ENCODE data around the gene ZNF419. TPM values are rescaled to one million over a fixed set of nuclear protein-coding genes. Genes with fewer than 3 reads are reported as not detected.
"Not testable (repeated sequence)": the region's sequence is repeated elsewhere in the genome, so short reads cannot be mapped to it uniquely, and the experiment has no call there.

The ZNF419 gene
- 9.2 and 26.0 TPM in 2 replicates for total RNA-seq (2014; rRNA removed)
- 4.4 TPM for polyA plus RNA-seq (2012)

DNA sequence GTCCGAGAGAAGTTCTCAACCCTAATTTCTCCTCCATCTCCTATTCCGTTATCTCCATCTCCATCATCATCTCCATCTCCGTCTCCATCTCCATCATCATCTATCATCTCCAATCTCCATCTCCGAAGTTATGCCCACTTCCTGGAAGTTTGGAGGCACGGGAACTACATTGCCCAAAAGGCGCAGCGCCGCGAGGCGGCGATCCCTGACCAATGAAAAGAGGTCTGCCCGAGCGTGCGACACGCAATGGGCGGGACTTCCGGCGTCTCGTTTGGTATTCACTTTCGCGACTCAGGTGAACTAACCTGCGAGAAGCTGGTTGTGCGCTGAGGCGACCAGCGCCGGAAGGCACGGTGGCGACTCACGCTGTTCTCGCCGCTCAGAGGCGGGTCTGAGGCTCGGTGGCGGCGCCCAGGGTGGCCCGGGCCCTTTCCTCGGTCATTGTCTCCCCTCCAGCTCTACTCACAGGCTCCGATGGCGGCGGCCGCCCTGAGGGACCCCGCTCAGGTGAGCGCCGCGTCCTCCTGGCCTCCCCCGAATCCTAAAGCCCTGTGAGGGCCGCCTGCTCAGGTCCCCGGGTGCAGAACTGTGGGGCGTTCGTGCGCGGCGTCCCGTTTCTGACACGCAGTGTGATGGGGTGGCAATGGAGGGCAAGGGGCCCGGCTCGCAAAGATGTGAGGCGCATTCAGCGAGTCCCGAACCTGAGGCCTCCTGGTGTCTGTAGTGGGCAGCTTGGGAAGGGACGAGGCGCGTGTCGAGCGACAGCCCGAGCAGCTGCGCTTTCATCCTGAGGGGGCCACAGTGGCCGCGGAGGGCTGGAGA is at the start of gene ZNF419:
TSS of gene ZNF419 (plus strand) at position 274 of the 822 bp plus-strand sequence. CDS start at position 475, 201 bp downstream.
- DNase-seq (ENCODE audit: low read depth): peak; percentile 80

DNA sequence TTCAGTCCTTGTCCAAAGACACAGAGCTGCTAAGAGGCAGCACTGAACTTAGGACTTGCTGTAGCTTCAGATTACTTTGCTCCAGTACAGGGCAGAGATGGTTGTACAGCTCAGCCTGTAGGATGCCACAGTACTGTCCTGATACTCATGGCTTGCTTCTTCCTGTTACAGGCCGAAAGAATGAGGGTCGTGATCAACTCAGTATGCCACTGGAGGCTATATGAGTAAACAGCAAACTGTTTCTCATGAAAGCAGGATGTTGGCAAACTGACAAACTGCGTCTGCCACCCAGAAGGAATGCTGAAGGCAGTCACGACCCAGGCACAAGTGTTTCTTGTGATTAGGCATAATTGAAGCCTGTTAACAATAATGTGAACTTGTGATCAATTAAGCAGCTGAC is 49.6 kb upstream of the ZNF419 start:
- no peak for DNase-seq (ENCODE audit: low read depth)

DNA sequence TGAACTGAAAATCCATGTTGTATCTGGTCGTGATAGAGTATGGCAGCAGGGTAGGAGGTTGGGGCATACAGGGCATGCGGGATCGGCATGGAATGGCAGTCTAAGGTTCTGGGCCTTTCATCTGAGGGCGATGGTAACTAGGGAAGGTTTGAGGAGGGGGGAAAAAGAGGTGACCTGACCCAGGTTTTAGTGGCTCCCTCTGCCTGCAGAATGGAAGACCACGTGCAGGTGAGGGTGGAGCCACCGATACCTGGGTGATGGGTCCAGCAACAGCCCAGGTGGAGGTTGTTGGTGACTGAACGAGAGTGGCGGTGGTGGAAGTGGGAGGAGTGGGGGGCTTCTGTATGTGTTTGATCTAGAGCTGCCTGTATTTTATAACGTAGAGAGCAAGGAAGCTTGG is 48.6 kb upstream of the ZNF419 start:
- no peak for DNase-seq (ENCODE audit: low read depth)

DNA sequence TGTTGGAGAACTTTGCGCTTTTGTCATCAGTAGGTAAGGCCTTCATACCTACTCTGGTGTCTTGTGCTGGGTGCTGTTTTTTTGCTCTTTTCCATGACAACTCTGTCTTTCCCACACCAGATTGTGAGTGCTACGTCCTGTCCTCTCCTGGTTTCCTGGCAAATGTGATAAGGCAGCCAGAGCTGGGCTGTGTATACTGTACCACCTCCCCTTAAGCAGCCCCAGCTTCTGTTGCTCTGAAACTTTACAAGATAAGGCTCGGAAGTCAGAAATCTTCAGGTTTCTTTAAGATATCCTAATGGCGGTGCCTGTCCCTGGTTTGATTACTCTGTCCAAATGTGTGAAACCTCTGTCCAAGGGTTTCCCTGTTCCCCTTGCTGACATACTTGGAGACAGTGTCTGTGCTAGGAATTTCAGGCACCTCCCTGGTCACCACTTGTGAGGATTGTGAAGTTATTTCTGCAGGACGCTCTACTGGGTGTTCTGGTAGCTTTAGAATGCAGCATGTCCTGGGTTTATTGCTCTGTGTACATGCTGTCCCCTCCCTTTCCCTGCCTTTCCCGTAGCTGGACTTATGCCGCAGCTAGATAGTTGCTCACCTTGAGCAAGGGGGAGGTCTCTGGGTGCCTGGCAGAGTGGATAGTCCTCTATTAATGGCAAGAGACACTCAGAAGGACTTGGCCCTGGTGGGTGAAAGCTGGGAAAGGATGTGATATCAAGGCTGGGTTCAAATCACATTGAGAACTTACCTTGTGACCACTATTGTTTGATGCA is 45.4 kb upstream of the ZNF419 start:
- no peak for DNase-seq (ENCODE audit: low read depth)

DNA sequence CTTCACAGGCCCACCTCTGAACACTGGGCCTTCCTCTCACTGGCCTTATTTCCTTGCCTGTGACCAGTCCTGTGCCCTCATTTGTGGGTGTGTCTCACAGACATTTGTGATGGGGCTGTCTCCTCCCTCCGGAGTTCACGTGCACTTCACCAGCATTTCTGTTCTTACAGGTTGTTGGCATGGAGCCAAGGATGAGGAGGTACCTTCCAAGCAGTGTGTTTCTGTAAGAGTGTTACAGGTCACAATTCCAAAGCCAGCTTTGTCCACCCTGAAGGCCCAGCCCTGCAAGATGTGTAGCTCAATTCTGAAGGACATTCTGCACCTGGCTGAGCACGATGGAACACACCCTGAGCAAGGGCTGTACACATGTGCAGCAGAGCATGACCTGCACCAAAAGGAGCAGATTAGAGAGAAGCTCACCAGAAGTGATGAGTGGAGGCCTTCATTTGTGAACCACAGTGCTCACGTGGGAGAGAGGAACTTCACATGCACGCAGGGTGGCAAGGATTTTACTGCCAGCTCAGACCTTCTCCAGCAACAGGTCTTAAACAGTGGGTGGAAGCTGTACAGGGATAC is 44.3 kb upstream of the ZNF419 start:
- no peak for DNase-seq (ENCODE audit: low read depth)

DNA sequence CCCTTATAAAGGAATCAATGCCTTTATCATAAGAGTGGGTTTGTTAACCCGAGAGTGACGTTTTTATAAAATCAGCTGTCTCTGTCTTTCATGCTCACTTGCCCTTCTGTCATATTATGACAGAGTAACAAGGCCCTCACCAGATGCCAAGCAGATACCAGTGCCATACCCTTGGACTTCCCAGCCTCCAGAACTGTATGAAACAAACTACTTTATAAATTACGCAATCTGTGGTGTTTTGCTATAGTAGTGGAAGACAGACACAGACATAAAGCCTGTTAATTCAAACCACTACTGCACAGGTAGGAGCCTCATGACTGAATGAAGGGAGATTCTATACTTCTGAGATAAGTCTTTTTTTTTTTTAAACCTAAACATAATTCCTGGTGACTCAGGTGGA is 35.2 kb upstream of the ZNF419 start:
- no peak for DNase-seq (ENCODE audit: low read depth)

DNA sequence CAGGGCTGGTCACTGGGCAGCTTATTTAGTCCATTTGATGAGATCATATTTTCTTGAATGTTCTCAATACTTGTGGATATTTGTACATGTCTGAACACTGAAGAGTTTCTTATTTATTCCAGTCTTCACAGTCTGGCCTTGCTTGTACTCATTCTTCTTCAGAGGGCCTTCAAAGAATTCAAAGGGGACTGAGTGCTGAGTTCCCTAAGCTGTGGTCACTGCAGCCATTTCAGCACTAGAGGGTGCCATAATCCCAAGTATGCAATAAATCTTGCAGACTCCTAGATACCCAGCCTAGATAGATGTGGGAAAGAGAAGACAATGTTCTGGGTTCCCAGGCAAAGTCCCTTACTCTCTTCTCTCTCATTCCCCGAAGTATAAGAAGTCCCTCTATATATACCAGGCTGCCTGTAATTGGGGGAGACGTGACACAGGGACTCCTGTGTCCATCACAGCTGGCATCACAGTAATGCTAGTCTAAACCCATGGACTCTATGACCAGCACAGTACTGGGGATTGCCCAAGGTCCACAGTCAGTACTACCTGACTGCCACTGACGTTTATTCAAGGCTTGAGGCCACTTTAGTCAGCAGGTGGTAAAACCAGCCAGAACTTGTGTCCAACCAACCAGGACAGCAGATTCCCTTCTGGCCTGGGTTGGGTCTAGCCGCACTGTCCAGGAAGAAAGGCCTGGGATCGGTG is 21.7 kb upstream of the ZNF419 start:
- DNase-seq (ENCODE audit: low read depth): peak; percentile 41

DNA sequence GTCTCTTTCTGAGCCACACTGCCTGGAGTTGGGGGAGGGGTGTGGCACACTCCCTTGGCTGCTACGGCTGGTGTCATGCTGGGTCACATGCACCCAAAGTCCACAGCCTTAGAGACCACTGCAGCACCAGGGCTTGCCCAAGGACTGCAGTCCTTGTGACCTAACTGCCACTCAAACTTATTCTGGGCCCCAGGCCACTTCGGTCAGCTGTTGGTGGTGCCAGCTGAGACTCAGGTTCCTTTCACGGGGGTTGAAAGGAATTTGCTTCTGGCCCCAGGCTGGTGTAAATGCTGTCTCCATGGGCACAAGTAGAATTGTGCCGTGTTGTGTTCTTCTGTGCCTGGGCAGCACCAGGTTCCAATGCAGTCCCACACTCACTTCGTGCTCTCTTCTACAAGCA is 21.1 kb upstream of the ZNF419 start:
- DNase-seq (ENCODE audit: low read depth): no peak

DNA sequence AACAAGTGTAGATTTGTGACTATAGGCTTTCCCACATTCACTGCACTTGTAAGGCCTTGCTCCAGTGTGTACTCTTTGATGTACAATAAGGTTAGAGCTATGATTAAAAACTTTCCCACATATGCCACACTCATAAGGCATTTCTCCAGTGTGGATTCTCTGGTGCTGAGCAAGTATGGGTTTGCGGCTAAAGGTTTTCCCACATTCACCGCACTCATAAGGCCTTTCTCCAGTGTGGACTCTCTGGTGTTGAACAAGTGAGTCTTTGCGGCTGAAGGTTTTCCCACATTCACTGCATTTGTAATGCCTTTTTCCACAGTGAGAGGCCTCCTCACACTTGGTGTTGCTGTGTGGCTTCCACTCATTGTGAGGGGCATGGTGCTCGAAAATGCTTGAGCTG is 13.9 kb upstream of the ZNF419 start:
- no peak for DNase-seq (ENCODE audit: low read depth)

DNA sequence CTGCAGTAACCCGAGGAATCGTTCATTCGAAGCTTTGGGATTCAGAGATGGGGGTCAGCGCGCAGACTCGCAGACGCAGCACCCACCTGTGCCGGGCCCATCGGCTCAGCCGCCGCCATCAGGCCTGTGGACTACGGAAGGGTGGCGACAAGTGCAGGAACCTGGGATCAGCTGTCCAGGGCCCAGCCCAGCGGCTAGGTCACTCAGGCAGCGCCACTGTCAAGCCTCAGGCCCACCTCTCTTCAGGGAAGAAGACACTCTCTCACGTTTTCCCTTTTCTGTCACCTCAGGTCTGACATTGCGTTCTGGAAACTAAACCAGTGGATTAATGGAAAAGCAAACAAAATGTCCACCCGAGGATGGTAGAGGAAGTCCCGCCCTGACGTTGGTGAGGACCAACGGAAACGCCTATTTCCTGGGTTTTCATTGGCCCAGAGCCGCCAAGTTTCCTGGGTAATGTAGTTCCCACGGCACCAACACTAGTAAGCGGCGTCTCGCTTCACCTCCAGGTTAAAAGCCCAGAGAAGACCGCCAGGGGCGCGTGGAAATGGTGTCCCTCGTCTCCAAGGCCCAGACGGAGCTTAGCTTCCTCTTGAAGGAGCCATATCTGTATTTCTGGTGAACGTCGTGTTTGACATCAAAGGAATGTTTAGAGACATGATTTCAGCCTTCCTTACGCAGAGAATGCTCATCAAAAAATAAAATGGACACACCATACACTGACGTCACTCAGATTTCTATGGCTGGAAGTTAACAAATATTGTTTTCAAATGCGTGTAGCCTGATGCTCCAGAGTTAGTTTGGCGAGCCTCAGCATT is 10.2 kb upstream of the ZNF419 start, which contains the start of gene ZNF772:
TSS of gene ZNF772 (minus strand) at position 376 of the 818 bp plus-strand sequence. CDS start at position 119, 257 bp downstream.
- peak; percentile 94 for DNase-seq (ENCODE audit: low read depth)

DNA sequence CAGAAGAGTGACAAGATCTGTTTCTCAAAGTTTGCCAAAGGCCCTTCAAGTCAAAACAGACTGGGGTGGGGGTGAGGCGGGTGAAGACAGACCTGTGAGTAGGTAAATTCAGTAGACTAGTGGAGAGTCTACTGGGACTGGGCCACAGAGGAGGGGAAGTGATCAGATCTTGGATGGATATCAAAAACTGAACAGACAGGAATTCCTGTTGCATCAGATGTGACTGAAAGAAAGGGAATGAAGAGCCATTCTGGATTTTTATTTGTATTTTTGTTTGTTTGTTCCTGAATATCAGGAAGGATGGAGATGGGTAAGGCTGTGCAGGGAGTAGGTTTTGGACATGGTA is 722 bp downstream of the ZNF419 start:
- DNase-seq (ENCODE audit: low read depth): not testable (repeated sequence)

DNA sequence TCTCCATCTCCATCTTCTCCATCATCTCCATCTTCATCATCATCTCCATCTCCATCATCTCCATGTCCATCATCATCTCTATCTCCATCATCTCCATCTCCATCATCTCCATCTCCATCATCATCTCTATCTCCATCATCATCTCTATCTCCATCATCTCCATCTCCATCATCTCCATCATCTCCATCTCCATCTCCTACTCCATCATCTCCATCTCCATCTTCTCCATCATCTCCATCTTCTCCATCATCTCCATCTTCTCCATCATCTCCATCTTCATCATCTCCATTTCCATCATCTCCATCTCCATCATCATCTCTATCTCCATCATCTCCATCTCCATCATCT is 11.8 kb downstream of the ZNF419 start:
- DNase-seq (ENCODE audit: low read depth): not testable (repeated sequence)

DNA sequence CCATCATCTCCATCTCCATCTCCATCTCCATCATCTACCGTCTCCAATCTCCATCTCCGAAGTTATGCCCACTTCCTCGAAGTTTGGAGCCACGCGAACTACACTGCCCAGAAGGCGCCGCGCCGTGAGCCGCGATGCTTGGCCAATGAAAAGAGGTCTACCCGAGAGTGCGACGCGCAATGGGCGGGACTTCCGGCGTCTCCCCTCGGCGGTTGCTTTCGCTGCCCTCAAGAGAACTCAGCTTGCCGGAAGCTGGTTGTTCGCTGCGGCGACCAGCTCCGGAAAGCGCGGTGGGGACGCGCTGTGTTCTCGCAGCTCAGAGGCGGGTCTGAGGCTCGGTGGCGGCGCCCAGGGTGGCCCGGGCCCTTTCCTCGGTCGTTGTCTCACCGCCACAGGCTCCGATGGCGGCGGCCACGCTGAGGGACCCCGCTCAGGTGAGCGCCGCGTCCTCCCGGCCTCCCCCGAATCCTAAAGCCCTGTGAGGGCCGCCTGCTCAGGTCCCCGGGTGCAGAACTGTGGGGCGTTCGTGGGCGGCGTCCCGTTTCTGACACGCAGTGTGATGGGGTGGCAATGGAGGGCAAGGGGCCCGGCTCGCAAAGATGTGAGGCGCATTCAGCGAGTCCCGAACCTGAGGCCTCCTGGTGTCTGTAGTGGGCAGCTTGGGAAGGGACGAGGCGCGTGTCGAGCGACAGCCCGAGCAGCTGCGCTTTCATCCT is 12.3 kb downstream of the ZNF419 start, which contains the start of gene ZNF773:
TSS of gene ZNF773 (plus strand) at position 259 of the 716 bp plus-strand sequence. CDS start at position 402, 143 bp downstream.
- DNase-seq (ENCODE audit: low read depth): peak; percentile 94

DNA sequence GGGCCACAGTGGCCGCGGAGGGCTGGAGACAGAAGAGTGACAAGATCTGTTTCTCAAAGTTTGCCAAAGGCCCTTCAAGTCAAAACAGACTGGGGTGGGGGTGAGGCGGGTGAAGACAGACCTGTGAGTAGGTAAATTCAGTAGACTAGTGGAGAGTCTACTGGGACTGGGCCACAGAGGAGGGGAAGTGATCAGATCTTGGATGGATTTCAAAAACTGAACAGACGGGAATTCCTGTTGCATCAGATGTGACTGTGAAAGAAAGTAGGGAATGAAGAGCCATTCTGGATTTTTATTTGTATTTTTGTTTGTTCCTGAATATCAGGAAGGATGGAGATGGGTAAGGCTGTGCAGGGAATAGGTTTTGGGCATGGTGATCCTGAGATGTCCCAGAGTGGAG is 12.8 kb downstream of the ZNF419 start:
- peak; percentile 23 for DNase-seq (ENCODE audit: low read depth)

DNA sequence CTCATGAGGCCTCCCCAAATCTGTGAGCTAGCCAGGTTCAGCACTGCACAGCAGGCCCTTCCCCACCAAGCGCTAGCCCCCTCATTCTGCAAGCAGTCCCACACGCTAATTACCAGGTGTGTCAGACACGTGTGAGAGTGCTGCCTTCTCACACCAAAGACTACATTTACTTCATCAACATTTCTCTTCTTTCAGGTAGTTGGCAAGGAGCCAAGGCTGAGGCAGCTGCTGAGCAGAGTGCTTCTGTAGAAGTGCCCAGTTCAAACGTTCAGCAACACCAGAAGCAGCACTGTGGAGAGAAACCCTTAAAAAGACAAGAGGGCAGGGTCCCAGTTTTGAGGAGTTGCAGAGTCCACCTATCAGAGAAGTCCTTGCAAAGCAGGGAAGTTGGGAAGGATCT is 18.6 kb downstream of the ZNF419 start:
- no peak for DNase-seq (ENCODE audit: low read depth)

DNA sequence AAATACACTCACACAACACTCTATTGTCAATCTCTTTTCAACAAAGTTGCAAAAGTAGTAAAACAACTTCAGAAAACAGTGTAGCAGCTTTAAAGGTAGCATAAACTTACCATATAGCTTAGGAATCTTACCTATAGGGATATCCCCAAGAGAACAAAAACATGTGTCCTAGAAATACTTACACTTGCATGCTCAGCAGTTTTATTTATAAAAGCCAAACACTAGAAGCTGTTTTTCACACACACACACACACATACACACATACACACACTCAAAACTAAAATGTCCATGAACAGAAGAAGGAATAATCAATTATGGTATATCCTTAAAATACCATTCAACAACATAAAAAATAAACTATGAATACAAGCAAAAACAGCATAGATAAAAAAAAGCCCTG is 23.9 kb downstream of the ZNF419 start:
- DNase-seq (ENCODE audit: low read depth): no peak

DNA sequence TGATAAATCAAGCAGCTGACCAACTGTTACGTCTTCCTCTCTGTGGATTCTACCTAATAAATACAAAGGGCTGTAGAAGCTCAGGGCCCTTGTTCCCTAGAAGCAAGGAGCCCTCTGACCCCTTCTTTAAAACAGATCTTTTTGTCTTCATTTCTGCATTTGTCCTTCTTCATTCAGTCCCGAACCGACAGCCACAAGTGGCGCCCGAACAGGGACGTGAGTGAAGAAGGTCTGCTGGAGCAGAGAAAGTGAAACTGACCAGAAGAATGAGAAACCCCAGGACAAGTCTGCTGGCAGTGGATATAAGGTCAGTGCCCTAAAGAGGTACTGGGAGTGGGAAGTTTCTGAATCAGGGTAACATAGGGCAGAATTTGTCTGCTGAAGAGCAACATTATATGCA is 25.3 kb downstream of the ZNF419 start:
- DNase-seq (ENCODE audit: low read depth): peak; percentile 33

DNA sequence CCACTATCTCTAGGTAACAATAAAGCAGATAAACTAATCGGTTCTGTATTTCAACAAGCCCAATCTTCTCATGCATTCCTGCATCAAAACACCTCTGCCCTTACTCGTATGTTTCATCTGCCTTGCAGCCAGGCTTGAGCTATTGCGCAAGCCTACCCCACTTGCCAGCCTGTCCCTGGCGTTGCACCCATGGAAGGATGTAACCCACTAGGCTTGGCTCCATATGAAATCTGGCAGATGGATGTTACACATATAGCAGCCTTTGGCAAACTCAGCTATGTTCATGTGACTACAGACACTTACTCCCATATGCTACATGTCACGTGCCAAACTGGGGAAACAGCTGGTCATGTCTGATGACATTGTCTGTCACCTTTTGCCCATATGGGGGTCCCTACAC is 27.7 kb downstream of the ZNF419 start:
- no peak for DNase-seq (ENCODE audit: low read depth)

DNA sequence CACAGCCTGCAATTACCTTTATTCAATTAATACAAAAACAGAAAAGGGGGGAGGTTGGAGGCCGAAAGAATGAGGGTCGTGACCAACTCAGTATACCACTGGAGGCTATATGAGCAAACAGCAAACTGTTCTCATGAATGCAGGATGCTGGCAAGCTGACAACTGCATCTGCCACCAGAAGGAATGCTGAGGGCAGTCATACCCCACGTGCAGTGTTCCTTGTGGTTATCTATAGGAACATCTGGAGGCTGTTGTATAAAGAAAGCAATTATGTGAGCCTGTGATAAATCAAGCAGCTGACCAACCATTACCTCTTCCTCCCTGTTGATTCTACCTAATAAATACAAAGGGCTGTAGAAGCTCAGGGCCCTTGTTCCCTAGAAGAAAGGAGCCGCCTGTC is 30.5 kb downstream of the ZNF419 start:
- DNase-seq (ENCODE audit: low read depth): not testable (repeated sequence)
